AG04449 (cell line): ENCODE data around the gene SP2.

Source experiments
- CTCF ChIA-PET: fragments of 350-600 bp; formaldehyde crosslinking; extraction: SDS; loops from one replicate; lab custom pipeline; 2021; ENCODE audit warnings: antibody characterized with exemption; lab: Yijun Ruan, JAX
- POLR2A ChIA-PET: fragments of 400-600, 350-600 bp; formaldehyde crosslinking; extraction: SDS; loops from one replicate; lab custom pipeline; 2020; ENCODE audit warnings: antibody characterized with exemption, inconsistent platforms; lab: Yijun Ruan, JAX
- DNase-seq: peaks from one replicate; pipeline ENCODE4 v3.0.0-alpha.2; 2010; ENCODE audit warnings: low read depth, low spot score
- H3K4me3 ChIP-seq: 2 replicates; pipeline ENCODE4 v1.5.1; 2011; ENCODE audit warnings: low read depth, mild to moderate bottlenecking, control low read depth, low read length
- TF ChIP-seq, protein P1 (sequence below): IDR thresholded peaks from one replicate; pipeline ENCODE4 v1.5.1; 2011; ENCODE audit warnings: mild to moderate bottlenecking, moderate library complexity, low read length, control low read depth, inconsistent platforms; ENCODE audit not compliant: insufficient read depth; ENCODE audit errors: missing control alignments

SP2 gene

GRCh38 chr17:47878203-47879027, 17.6 kb upstream of the SP2 start:
- TF ChIP-seq, protein P1, sequence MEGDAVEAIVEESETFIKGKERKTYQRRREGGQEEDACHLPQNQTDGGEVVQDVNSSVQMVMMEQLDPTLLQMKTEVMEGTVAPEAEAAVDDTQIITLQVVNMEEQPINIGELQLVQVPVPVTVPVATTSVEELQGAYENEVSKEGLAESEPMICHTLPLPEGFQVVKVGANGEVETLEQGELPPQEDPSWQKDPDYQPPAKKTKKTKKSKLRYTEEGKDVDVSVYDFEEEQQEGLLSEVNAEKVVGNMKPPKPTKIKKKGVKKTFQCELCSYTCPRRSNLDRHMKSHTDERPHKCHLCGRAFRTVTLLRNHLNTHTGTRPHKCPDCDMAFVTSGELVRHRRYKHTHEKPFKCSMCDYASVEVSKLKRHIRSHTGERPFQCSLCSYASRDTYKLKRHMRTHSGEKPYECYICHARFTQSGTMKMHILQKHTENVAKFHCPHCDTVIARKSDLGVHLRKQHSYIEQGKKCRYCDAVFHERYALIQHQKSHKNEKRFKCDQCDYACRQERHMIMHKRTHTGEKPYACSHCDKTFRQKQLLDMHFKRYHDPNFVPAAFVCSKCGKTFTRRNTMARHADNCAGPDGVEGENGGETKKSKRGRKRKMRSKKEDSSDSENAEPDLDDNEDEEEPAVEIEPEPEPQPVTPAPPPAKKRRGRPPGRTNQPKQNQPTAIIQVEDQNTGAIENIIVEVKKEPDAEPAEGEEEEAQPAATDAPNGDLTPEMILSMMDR, result no peak
- ChIA-PET CTCF (interaction anchor here (5.7 to 18.8 kb wide), 2 partner anchors 14 to 28 kb away, joined by 85 to 1547 read pairs; partner anchors contain the start of genes SCRN2 and SP6), POLR2A (no interaction called here)
- no peak overlapping the region for H3K4me3 ChIP-seq
- DNase-seq, result no peak

DNA sequence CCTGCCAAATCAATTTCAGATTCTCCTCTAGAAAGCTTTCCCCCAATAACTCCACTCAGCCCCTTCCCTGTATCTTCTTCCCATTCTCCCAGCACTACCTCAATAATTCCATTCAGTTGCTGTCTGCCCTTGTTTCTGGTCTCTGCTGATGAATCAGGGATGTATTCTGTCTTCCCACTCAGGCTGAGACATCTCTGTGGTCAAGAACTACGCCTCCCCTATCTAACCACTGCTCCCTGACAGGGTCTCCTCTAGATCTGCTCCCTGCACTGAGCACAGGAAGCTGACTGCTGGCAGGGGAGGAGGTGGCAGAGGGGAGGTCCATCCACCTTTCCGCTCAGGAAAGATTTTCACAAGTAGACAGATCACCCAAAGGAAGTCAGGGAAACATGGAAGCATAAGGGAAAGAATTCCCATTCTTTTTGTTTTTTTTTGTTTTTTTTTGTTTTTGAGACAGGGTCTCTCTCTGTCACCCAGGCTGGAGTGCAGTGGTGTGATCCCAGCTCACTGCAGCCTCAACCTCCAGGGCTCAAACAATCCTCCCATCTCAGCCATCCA, 16.9 kb upstream of the SP2 start:
- POLR2A ChIA-PET, result interaction anchor here (0.7 kb wide), 1 partner anchor 16 kb away, joined by 4 read pairs; no protein-coding TSS in a partner anchor
- H3K4me3 ChIP-seq, result no peak overlapping the region
- TF ChIP-seq, protein P1, result no peak
- CTCF ChIA-PET, result interaction anchor here (0.7 to 18.8 kb wide), 3 partner anchors 13 to 99 kb away, joined by 3 to 1547 read pairs (median 85); partner anchors contain the start of genes SCRN2 and SP6
- no peak for DNase-seq

DNA sequence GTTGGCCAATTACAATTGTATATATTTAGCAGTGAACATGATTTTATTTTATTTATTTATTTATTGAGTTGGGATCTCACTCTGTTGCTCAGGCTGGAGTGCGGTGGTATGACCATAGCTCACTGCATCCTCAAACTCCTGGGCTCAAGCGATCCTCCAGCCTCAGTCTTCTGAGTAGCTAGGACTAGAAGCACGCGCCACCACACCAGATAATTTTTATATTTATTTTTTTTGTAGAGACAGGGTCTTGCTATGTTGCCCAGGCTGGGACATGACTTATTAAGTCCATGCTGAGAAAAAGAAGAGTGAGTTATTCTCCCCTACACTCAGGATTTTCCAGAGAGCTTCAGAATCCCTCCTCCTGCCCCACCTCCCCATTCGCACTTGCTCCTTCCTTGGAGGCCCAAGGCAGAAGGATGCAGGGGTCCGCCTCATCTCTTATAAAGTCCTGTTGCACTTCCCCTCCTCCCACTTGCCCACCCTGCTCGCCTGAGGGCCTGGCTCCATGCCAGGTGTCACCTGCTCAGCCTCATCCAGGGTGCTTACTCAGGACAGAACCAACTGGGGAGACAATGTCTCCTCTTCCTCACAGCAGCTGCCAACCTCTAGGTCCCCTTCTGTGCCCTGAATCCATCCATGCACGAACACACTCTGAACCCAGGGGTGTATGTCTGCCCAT, 16.1 kb upstream of the SP2 start:
- ChIA-PET POLR2A (interaction anchor here (0.7 kb wide), 1 partner anchor 17 kb away, joined by 4 read pairs; no protein-coding TSS in a partner anchor), CTCF (interaction anchor here (0.7 to 18.8 kb wide), 3 partner anchors 12 to 98 kb away, joined by 3 to 1547 read pairs (median 85); partner anchors contain the start of genes SCRN2 and SP6)
- DNase-seq, result no peak
- H3K4me3 ChIP-seq, result no peak overlapping the region
- TF ChIP-seq, protein P1, result no peak

GRCh38 chr17:47882247-47882646, 13.8 kb upstream of the SP2 start:
- CTCF ChIA-PET, result interaction anchor here (5.7 to 18.8 kb wide), 2 partner anchors 10 to 32 kb away, joined by 85 to 1547 read pairs; partner anchors contain the start of genes SCRN2 and SP6
- POLR2A ChIA-PET, result interaction anchor here (1.3 kb wide), 1 partner anchor 14 kb away, joined by 6 read pairs; the partner anchor contains the start of gene SP2
- TF ChIP-seq, protein P1, result no peak
- H3K4me3 ChIP-seq, result no peak overlapping the region
- no peak for DNase-seq

DNA sequence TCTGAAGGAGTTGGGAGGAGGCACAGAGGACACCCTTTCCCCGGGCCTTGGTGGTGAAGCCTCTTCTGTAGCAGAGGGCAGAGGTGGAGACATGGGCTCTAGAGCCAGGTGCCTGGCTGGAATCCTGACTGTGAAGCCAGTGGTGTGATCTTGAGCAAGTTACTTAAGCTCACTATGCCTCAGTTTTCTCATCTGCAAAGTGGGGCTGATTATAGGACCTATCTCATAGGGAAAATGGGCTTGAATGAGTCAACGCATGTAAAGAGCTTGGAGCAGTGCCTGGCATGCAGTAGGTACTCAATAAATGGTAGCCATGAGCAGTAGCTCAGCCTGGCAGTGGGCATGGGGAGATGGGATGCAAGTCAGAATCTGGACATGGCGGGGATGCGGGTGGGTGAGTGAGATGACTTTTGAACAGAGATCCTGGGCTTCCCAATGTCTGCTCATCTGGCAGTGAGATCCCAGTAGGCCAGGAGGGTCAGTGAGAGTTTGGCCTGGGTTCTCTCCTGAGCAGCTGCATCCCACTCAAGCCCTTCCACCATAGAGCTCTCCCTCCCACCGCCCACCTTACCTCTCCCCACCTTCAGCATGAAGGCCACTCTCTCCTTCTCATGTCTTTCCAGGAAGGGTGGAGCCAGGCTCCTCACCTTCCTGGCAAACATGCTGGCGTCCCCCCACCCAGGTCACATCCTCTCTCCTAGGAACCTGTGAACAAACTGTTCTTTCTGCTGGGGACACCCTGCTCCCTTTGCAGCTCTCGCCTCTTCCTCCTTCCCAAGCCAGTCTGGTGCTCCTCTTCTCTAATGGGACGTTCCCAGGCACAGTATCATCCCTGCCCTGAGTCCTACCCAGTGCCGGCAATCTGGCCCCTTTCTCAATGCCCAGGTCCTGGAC, 13.1 kb upstream of the SP2 start:
- POLR2A ChIA-PET, result interaction anchor here (1.1 kb wide), 1 partner anchor 12 kb away, joined by 3 read pairs; no protein-coding TSS in a partner anchor
- TF ChIP-seq, protein P1, result no peak
- CTCF ChIA-PET, result interaction anchor here (1.9 to 18.8 kb wide), 3 partner anchors 8 to 33 kb away, joined by 6 to 1547 read pairs (median 85); partner anchors contain the start of genes SCRN2 and SP6

More for the DNA sequence above, 13.1 kb upstream of the SP2 start:
- DNase-seq, result no peak
- H3K4me3 ChIP-seq, result no peak overlapping the region
